Measurements from ENCODE around the gene ESPL1.

ESPL1 gene

GRCh38 chr12:53245286-53245685 is 22.8 kb upstream of the ESPL1 start:
- DNase-seq (ENCODE audit: low read depth, low spot score): no peak
- H3K4me3 ChIP-seq (ENCODE audit: low read depth, low read length): no peak overlapping the region
- no peak for TF ChIP-seq CTCF (IDR thresholded peaks at IDR 0.05; ENCODE audit: low read depth, low read length)
- in situ Hi-C loops (cut with HindIII; ENCODE audit: low sequenced_read_pairs): no loop called here

- in situ Hi-C loops (cut with HindIII; ENCODE audit: low sequenced_read_pairs): no loop called here
- DNase-seq (ENCODE audit: low read depth, low spot score): peak; percentile 74
- peak; percentile 45 for TF ChIP-seq CTCF (IDR thresholded peaks at IDR 0.05; ENCODE audit: low read depth, low read length)
These were observed 16.4 kb upstream of the ESPL1 start for GRCh38 chr12:53251477-53252348.

GRCh38 chr12:53252349-53252916 is 15.7 kb upstream of the ESPL1 start:
- no peak for DNase-seq (ENCODE audit: low read depth, low spot score)
- peak overlapping the region; percentile 86 for H3K4me3 ChIP-seq (ENCODE audit: low read depth, low read length)
- in situ Hi-C loops (cut with HindIII; ENCODE audit: low sequenced_read_pairs): no loop called here
- no peak for TF ChIP-seq CTCF (IDR thresholded peaks at IDR 0.05; ENCODE audit: low read depth, low read length)

More at GRCh38 chr12:53251477-53252348, 16.4 kb upstream of the ESPL1 start:
- H3K4me3 ChIP-seq (ENCODE audit: low read depth, low read length): peak overlapping the region; percentile 86

- H3K4me3 ChIP-seq (ENCODE audit: low read depth, low read length): no peak overlapping the region
- in situ Hi-C loops (cut with HindIII; ENCODE audit: low sequenced_read_pairs): no loop called here
- DNase-seq (ENCODE audit: low read depth, low spot score): no peak
- TF ChIP-seq CTCF (IDR thresholded peaks at IDR 0.05; ENCODE audit: low read depth, low read length): no peak
These were observed 14.8 kb upstream of the ESPL1 start for GRCh38 chr12:53253298-53253697.

GRCh38 chr12:53254816-53255545 is 13.1 kb upstream of the ESPL1 start:
- no peak overlapping the region for H3K4me3 ChIP-seq (ENCODE audit: low read depth, low read length)
- no peak for TF ChIP-seq CTCF (IDR thresholded peaks at IDR 0.05; ENCODE audit: low read depth, low read length)
- DNase-seq (ENCODE audit: low read depth, low spot score): no peak
- in situ Hi-C loops (cut with HindIII; ENCODE audit: low sequenced_read_pairs): no loop called here

- TF ChIP-seq CTCF (IDR thresholded peaks at IDR 0.05; ENCODE audit: low read depth, low read length): no peak
- H3K4me3 ChIP-seq (ENCODE audit: low read depth, low read length): no peak overlapping the region
- DNase-seq (ENCODE audit: low read depth, low spot score): no peak
- in situ Hi-C loops (cut with HindIII; ENCODE audit: low sequenced_read_pairs): no loop called here
These were observed 12.1 kb upstream of the ESPL1 start for GRCh38 chr12:53255996-53256395.
